OCI-LY7 (cell line): ENCODE results near the gene PBX2.

Experiments
- CTCF ChIP-seq: fragments of 200-600 bp; sonication (generic); conservative IDR thresholded peaks from 2 replicates; pipeline ENCODE4 v1.5.1; 2014; ENCODE audit warnings: mild to moderate bottlenecking, antibody characterized with exemption, low read length, moderate library complexity, mixed read lengths
- EZH2phosphoT487 ChIP-seq: fragments of 200-600 bp; sonication (generic); IDR thresholded peaks from 2 replicates; pipeline ENCODE4 v1.6.1; 2018; ENCODE audit warnings: low read depth, borderline replicate concordance, mild to moderate bottlenecking, mixed run types, antibody characterized with exemption, low read length, moderate library complexity, mixed read lengths

- TF ChIP-seq EZH2phosphoT487: no peak
- no peak for TF ChIP-seq CTCF
Observed at GRCh38 chr6:32190054-32190851, at the start of gene PBX2.
